ENCODE measurements around the gene TOMM6.
A peak's percentile ranks its signal among the peaks of the same experiment; 100 is the strongest.
"Not testable (repeated sequence)": the region's sequence is repeated elsewhere in the genome, so short reads cannot be mapped to it uniquely, and the experiment has no call there.

Gene TOMM6

DNA sequence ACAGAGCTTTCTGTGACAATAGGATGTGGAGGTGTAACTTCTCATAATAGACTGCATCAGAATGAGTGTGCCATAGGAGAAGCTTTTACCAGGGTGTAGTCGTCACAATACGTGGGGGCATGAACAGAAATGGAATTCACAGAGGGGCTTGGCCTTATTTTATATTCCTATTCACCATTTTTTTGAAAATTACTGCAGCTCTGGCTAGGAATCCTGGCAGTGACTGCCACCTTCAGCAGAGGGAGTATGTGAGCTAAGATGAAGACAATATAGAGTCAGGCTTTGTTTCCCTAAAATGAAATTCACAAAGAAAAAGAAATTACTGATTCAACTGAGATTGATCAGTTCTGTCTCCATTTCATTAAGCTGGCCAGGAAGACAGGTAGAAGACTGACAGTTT is 13.9 kb downstream of the TOMM6 start:
- no peak for TF ChIP-seq ZFX (IDR thresholded peaks at IDR 0.05)
- TF ChIP-seq, protein P1, sequence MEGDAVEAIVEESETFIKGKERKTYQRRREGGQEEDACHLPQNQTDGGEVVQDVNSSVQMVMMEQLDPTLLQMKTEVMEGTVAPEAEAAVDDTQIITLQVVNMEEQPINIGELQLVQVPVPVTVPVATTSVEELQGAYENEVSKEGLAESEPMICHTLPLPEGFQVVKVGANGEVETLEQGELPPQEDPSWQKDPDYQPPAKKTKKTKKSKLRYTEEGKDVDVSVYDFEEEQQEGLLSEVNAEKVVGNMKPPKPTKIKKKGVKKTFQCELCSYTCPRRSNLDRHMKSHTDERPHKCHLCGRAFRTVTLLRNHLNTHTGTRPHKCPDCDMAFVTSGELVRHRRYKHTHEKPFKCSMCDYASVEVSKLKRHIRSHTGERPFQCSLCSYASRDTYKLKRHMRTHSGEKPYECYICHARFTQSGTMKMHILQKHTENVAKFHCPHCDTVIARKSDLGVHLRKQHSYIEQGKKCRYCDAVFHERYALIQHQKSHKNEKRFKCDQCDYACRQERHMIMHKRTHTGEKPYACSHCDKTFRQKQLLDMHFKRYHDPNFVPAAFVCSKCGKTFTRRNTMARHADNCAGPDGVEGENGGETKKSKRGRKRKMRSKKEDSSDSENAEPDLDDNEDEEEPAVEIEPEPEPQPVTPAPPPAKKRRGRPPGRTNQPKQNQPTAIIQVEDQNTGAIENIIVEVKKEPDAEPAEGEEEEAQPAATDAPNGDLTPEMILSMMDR (conservative IDR thresholded peaks at IDR 0.05), result peak; percentile 64
- H3K27ac ChIP-seq, result no peak overlapping the region

GRCh38 chr6:41805830-41806774 is 18.6 kb downstream of the TOMM6 start:
- no peak overlapping the region for H3K27ac ChIP-seq
- TF ChIP-seq, protein P1 (conservative IDR thresholded peaks at IDR 0.05), result no peak
- TF ChIP-seq ZFX (IDR thresholded peaks at IDR 0.05), result no peak

DNA sequence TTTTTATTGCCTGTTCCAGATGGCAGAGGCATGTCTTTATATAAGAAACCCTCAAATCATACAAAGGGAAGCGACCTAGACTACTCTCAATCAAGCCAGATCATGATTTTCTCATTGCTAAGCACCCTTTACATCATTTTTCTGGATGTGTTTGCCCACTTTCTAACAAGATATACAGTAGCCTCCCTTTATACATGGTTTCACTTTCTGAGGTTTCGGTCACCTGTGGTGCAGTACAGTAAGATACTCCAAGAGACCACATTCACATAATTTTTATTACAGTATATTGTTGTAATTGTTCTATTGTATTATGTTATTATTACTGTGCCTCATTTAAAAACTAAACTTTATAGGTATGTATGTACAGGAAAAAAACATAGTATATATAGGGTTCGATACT is 23.6 kb downstream of the TOMM6 start:
- TF ChIP-seq, protein P1 (conservative IDR thresholded peaks at IDR 0.05), result no peak
- no peak for TF ChIP-seq ZFX (IDR thresholded peaks at IDR 0.05)
- no peak overlapping the region for H3K27ac ChIP-seq

GRCh38 chr6:41811946-41812345 is 24.5 kb downstream of the TOMM6 start:
- H3K27ac ChIP-seq, result not testable (repeated sequence)

DNA sequence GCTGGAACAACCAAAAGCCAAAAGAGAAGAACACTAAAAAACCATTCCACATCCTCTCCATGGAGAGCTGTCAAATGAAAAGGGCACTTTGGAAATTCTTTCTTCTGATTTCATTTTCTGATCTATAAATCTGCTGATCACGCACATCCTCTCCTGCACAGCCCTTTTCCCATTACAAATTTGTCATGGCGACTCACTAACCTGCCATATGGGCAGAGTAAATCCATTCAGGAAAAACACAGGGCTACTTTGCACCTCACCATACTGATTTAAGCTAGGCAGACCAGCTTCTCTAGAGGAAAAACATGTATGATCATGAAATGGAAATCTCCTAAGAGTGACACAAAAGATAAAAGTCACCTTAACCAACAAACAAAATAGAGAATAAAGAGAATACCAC is 26.0 kb downstream of the TOMM6 start:
- H3K27ac ChIP-seq, result no peak overlapping the region
- no peak for TF ChIP-seq ZFX (IDR thresholded peaks at IDR 0.05)
- TF ChIP-seq, protein P1 (conservative IDR thresholded peaks at IDR 0.05), result no peak

DNA sequence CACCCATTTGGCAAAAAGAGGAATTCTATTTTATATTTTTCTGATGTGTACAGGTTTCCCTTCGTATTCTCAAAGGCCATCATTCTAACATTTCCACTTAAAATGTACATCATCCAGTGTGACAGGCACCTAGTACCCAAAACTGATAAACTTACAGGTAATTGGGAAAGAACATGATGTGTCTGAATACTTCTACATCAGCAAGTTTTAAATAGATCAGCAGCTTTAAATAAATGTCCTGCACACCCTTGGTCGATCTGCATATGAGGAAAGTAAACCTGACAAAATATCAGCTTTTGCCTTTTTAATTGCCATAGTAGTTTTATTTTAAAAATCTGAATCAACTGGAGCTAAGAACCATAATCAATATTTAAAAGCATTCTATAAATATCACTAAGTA is 26.5 kb downstream of the TOMM6 start:
- H3K27ac ChIP-seq, result no peak overlapping the region
- TF ChIP-seq, protein P1 (conservative IDR thresholded peaks at IDR 0.05), result no peak
- TF ChIP-seq ZFX (IDR thresholded peaks at IDR 0.05), result no peak

GRCh38 chr6:41814629-41815028 is 27.1 kb downstream of the TOMM6 start:
- TF ChIP-seq ZFX (IDR thresholded peaks at IDR 0.05), result no peak
- TF ChIP-seq, protein P1 (conservative IDR thresholded peaks at IDR 0.05), result no peak
- H3K27ac ChIP-seq, result no peak overlapping the region

GRCh38 chr6:41815587-41815986 is 28.1 kb downstream of the TOMM6 start:
- TF ChIP-seq, protein P1 (conservative IDR thresholded peaks at IDR 0.05), result no peak
- no peak for TF ChIP-seq ZFX (IDR thresholded peaks at IDR 0.05)
- H3K27ac ChIP-seq, result no peak overlapping the region

Data from C4-2B (cell line).